ENCODE results near the gene SLC41A2.
A peak's percentile ranks its signal among the peaks of the same experiment; 100 is the strongest.

SLC41A2 gene

DNA sequence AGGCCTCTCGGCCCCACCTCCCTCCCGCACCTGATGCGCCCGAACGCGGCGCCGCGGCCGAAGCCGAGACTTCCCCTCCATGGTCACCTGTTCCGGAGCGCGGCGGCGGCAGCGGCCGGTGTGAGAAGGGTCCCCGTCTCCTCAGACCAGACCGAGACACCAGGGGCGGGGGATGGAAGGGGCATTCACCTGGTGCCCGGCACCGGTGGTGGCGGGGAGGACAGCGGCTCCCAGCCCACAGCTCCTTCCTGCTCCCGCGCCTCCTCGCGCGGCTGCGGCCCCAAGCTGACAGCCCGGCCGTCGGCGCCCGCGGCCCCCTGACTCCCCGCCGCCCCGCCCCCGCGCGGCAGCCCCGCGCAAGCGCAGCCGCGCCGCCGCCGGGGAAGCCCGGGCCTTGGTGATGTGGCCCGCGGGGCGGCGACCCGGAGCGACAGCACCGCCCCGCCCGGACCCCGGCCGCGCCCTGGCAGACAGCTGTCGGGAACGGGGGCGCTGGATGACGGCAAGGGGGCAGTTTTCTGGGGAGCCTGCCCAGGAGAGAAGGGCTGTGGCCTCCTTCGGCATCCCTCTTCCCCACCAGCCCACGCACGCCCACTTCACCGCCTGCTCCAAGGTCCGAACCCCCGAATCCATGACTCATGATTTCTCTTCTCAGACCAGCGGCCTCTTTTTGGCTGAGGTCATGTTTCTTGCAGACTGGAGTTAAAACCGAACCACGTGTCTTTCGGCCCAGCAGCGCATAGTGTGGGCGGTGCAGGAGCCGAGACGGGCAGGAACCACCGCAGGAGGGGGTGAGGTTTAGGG, at the start of gene SLC41A2:
Gene SLC41A2, minus strand, starts transcription at position 290 of the 804 bp plus-strand sequence. CDS start 29,763 bp downstream, outside the sequence.
- TF ChIP-seq EZH2phosphoT487 (IDR thresholded peaks at IDR 0.05; ENCODE audit: borderline replicate concordance, low read length) (peak; percentile 39; the same call in 1 of the 2 replicates), CTCF (IDR thresholded peaks at IDR 0.05; ENCODE audit: low read depth, low read length, poor library complexity, severe bottlenecking) (no peak)
- Histone ChIP-seq H3K27ac (ENCODE audit: low read depth, low read length) (peak within 1 kb of the TSS; percentile 22; the same call in 1 of the 2 replicates), H3K9me2 (replicated peaks; ENCODE audit: control insufficient read depth, low read length) (no peaks in the 10 kb centered on the region), H4K20me1 (ENCODE audit: control insufficient read depth, insufficient read depth, low read depth, low read length) (no peaks in the 10 kb centered on the region), H3F3A (ENCODE audit: control insufficient read depth, insufficient read depth) (peaks cover 4% of the 10 kb centered on the region; the same call in 1 of the 2 replicates), H3K9me3 (ENCODE audit: control insufficient read depth, insufficient read depth, low read length) (no peaks in the 10 kb centered on the region), H3K4me1 (ENCODE audit: control insufficient read depth, low read length) (peaks cover 34% of the 10 kb centered on the region), H3K4me2 (ENCODE audit: low read length) (peak within 1 kb of the TSS; percentile 90), H3K4me3 (ENCODE audit: low read length) (peak within 1 kb of the TSS; percentile 85), H3K79me2 (ENCODE audit: control insufficient read depth, low read length) (no peaks in the 10 kb centered on the region), H3K36me3 (ENCODE audit: control insufficient read depth, low read length) (no peaks in the 10 kb centered on the region), H3K27me3 (ENCODE audit: control insufficient read depth, low read length) (peaks cover 16% of the 10 kb centered on the region)

GRCh38 chr12:105001476-105001875, 43.4 kb upstream of the SLC41A2 start:
- H3K4me2 ChIP-seq (ENCODE audit: low read length): no peak overlapping the region
- H3K36me3 ChIP-seq (ENCODE audit: control insufficient read depth, low read length): peaks cover 92% of the 10 kb centered on the region
- no peaks in the 10 kb centered on the region for H3K27me3 ChIP-seq (ENCODE audit: control insufficient read depth, low read length)
- H4K20me1 ChIP-seq (ENCODE audit: control insufficient read depth, insufficient read depth, low read depth, low read length): no peaks in the 10 kb centered on the region
- H3K9me3 ChIP-seq (ENCODE audit: control insufficient read depth, insufficient read depth, low read length): peaks cover 16% of the 10 kb centered on the region; the same call in 1 of the 2 replicates
- H3K27ac ChIP-seq (ENCODE audit: low read depth, low read length): no peak overlapping the region
- H3F3A ChIP-seq (ENCODE audit: control insufficient read depth, insufficient read depth): no peaks in the 10 kb centered on the region; the same call in 1 of the 2 replicates
- H3K4me3 ChIP-seq (ENCODE audit: low read length): no peak overlapping the region
- no peaks in the 10 kb centered on the region for H3K79me2 ChIP-seq (ENCODE audit: control insufficient read depth, low read length)
- H3K4me1 ChIP-seq (ENCODE audit: control insufficient read depth, low read length): no peaks in the 10 kb centered on the region
- TF ChIP-seq EZH2phosphoT487 (IDR thresholded peaks at IDR 0.05; ENCODE audit: borderline replicate concordance, low read length) (no peak), CTCF (IDR thresholded peaks at IDR 0.05; ENCODE audit: low read depth, low read length, poor library complexity, severe bottlenecking) (no peak)
- no peaks in the 10 kb centered on the region for H3K9me2 ChIP-seq (replicated peaks; ENCODE audit: control insufficient read depth, low read length)

DNA sequence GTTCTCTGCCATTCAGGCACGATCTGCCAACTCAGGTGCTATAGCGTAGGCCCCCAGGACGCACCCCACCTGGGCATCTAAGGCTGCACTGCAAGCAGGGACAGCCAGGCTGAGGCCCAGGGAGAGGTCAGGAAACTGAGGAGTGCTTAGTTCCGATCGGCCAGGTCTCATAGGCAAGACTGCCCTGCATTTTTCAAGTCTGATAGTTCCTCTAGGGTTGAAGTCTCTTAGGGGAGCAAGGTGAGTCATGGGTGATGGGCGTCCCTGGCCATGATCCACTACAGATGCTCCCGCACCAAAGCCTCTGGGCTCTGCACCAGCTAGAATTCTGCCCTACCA, 41.2 kb upstream of the SLC41A2 start:
- Histone ChIP-seq H3K9me3 (ENCODE audit: control insufficient read depth, insufficient read depth, low read length) (peaks cover 16% of the 10 kb centered on the region; the same call in 1 of the 2 replicates), H3K4me3 (ENCODE audit: low read length) (no peak overlapping the region), H3K27ac (ENCODE audit: low read depth, low read length) (no peak overlapping the region), H4K20me1 (ENCODE audit: control insufficient read depth, insufficient read depth, low read depth, low read length) (no peaks in the 10 kb centered on the region), H3K27me3 (ENCODE audit: control insufficient read depth, low read length) (no peaks in the 10 kb centered on the region), H3F3A (ENCODE audit: control insufficient read depth, insufficient read depth) (no peaks in the 10 kb centered on the region), H3K79me2 (ENCODE audit: control insufficient read depth, low read length) (no peaks in the 10 kb centered on the region), H3K9me2 (replicated peaks; ENCODE audit: control insufficient read depth, low read length) (no peaks in the 10 kb centered on the region), H3K4me2 (ENCODE audit: low read length) (no peak overlapping the region), H3K4me1 (ENCODE audit: control insufficient read depth, low read length) (no peaks in the 10 kb centered on the region), H3K36me3 (ENCODE audit: control insufficient read depth, low read length) (peaks cover 92% of the 10 kb centered on the region)
- no peak for TF ChIP-seq EZH2phosphoT487 (IDR thresholded peaks at IDR 0.05; ENCODE audit: borderline replicate concordance, low read length)
- no peak for TF ChIP-seq CTCF (IDR thresholded peaks at IDR 0.05; ENCODE audit: low read depth, low read length, poor library complexity, severe bottlenecking)
